GM13977 (cell line): ENCODE results near the gene LGALS3BP.

Experiments used
- DNase-seq: peaks from one replicate; pipeline ENCODE4 v3.0.0; 2012; ENCODE audit warnings: low spot score
- CTCF ChIP-seq: IDR thresholded peaks from 2 replicates; pipeline ENCODE4 v1.5.1; 2012; ENCODE audit warnings: mild to moderate bottlenecking, control low read depth; ENCODE audit not compliant: insufficient read depth; ENCODE audit errors: extremely low read depth, missing control alignments
- in situ Hi-C: fragments of 300-500 bp; cut with MboI; formaldehyde crosslinking; loops from one replicate; pipeline ENCODE4 v1.12.0; 2022; ENCODE audit warnings: low sequenced_read_pairs, low pct_unique_long_range_greater_than_20kb, mixed read lengths, inconsistent platforms; ENCODE audit not compliant: unreplicated experiment

Gene LGALS3BP

GRCh38 chr17:78986048-78986648 is 6.4 kb upstream of the LGALS3BP start:
- in situ Hi-C loops, result no loop called here
- peak; percentile 33 for TF ChIP-seq CTCF
- no peak for DNase-seq

- DNase-seq, result no peak
- in situ Hi-C loops, result no loop called here
- TF ChIP-seq CTCF, result no peak
These were observed 5.7 kb upstream of the LGALS3BP start for GRCh38 chr17:78985395-78985794.

GRCh38 chr17:78981010-78981888 is 1.5 kb upstream of the LGALS3BP start:
- in situ Hi-C loops, result no loop called here
- DNase-seq, result no peak
- TF ChIP-seq CTCF, result no peak

- DNase-seq, result no peak
- in situ Hi-C loops, result no loop called here
- TF ChIP-seq CTCF, result no peak
These were observed 875 bp upstream of the LGALS3BP start for GRCh38 chr17:78980624-78980972.

- no peak for TF ChIP-seq CTCF
- in situ Hi-C loops, result loop anchor here (10.0 kb wide), 1 partner anchor 113 kb away; no protein-coding TSS in a partner anchor
These were observed 1.4 kb downstream of the LGALS3BP start for GRCh38 chr17:78977997-78978973.

GRCh38 chr17:78977681-78977943 is 2.1 kb downstream of the LGALS3BP start:
- TF ChIP-seq CTCF, result no peak
- in situ Hi-C loops, result loop anchor here (10.0 kb wide), 1 partner anchor 113 kb away; no protein-coding TSS in a partner anchor
- DNase-seq, result no peak

More at GRCh38 chr17:78977997-78978973, 1.4 kb downstream of the LGALS3BP start:
- DNase-seq, result no peak
